Measurements from ENCODE around the gene NRXN3. TPM values are rescaled to one million over a fixed set of nuclear protein-coding genes. Genes with fewer than 3 reads are reported as not detected.

Gene NRXN3
- polyA plus RNA-seq, 1 donor from 2014 or later: 110 TPM

GRCh38 chr14:79571366-79571765 lies 1401.2 kb downstream of the NRXN3 start:
- Histone ChIP-seq H3K27me3 (ENCODE audit: insufficient read depth, low read depth, low read length) (no peaks in the 10 kb centered on the region), H3F3A (ENCODE audit: insufficient read depth, low read length, poor library complexity, severe bottlenecking) (no peaks in the 10 kb centered on the region), H3K4me3 (ENCODE audit: low read length) (no peak overlapping the region), H3K4me2 (ENCODE audit: low read length) (no peak overlapping the region), H4K20me1 (ENCODE audit: insufficient read depth) (no peaks in the 10 kb centered on the region), H3K36me3 (ENCODE audit: insufficient read depth, low read length) (no peaks in the 10 kb centered on the region), H3K27ac (ENCODE audit: low read length) (no peak overlapping the region), H3K9me2 (ENCODE audit: insufficient read depth, low read length) (no peaks in the 10 kb centered on the region), H3K9me3 (ENCODE audit: low read length) (no peaks in the 10 kb centered on the region), H3K79me2 (replicated peaks; ENCODE audit: insufficient read depth, low read length) (peaks cover 4% of the 10 kb centered on the region), H3K9ac (ENCODE audit: low read length) (no peak overlapping the region), H2AFZ (ENCODE audit: low read depth, low read length) (no peak overlapping the region)
- no peak for TF ChIP-seq EP300 (conservative IDR thresholded peaks at IDR 0.05; ENCODE audit: poor library complexity, severe bottlenecking)
- no peak for TF ChIP-seq EZH2 (IDR thresholded peaks at IDR 0.05; ENCODE audit: borderline replicate concordance, insufficient read depth, low read length, poor library complexity, severe bottlenecking)
- TF ChIP-seq MXI1 (conservative IDR thresholded peaks at IDR 0.05; ENCODE audit: poor library complexity, severe bottlenecking): no peak
- TF ChIP-seq SMC3 (conservative IDR thresholded peaks at IDR 0.05; ENCODE audit: poor library complexity): no peak
- no peak for TF ChIP-seq RAD21 (conservative IDR thresholded peaks at IDR 0.05)
- no peak for TF ChIP-seq REST (IDR thresholded peaks at IDR 0.05; ENCODE audit: borderline replicate concordance)
- no peak for TF ChIP-seq TAF1 (IDR thresholded peaks at IDR 0.05; ENCODE audit: low read depth)
- no peak for TF ChIP-seq POLR2AphosphoS5 (IDR thresholded peaks at IDR 0.05)
- TF ChIP-seq CTCF (IDR thresholded peaks at IDR 0.05; ENCODE audit: poor library complexity, severe bottlenecking): no peak

- Histone ChIP-seq H2AFZ (ENCODE audit: low read depth, low read length) (no peak overlapping the region), H3K9ac (ENCODE audit: low read length) (no peak overlapping the region), H3K36me3 (ENCODE audit: insufficient read depth, low read length) (no peaks in the 10 kb centered on the region), H3K79me2 (replicated peaks; ENCODE audit: insufficient read depth, low read length) (peaks cover 4% of the 10 kb centered on the region), H3K27ac (ENCODE audit: low read length) (no peak overlapping the region), H3F3A (ENCODE audit: insufficient read depth, low read length, poor library complexity, severe bottlenecking) (no peaks in the 10 kb centered on the region), H3K4me2 (ENCODE audit: low read length) (no peak overlapping the region), H3K27me3 (ENCODE audit: insufficient read depth, low read depth, low read length) (no peaks in the 10 kb centered on the region), H4K20me1 (ENCODE audit: insufficient read depth) (no peaks in the 10 kb centered on the region), H3K9me2 (ENCODE audit: insufficient read depth, low read length) (no peaks in the 10 kb centered on the region), H3K9me3 (ENCODE audit: low read length) (no peaks in the 10 kb centered on the region), H3K4me3 (ENCODE audit: low read length) (no peak overlapping the region)
- TF ChIP-seq POLR2AphosphoS5 (IDR thresholded peaks at IDR 0.05) (no peak), MXI1 (conservative IDR thresholded peaks at IDR 0.05; ENCODE audit: poor library complexity, severe bottlenecking) (no peak), TAF1 (IDR thresholded peaks at IDR 0.05; ENCODE audit: low read depth) (no peak), SMC3 (conservative IDR thresholded peaks at IDR 0.05; ENCODE audit: poor library complexity) (no peak), RAD21 (conservative IDR thresholded peaks at IDR 0.05) (no peak), CTCF (IDR thresholded peaks at IDR 0.05; ENCODE audit: poor library complexity, severe bottlenecking) (no peak), EZH2 (IDR thresholded peaks at IDR 0.05; ENCODE audit: borderline replicate concordance, insufficient read depth, low read length, poor library complexity, severe bottlenecking) (no peak), EP300 (conservative IDR thresholded peaks at IDR 0.05; ENCODE audit: poor library complexity, severe bottlenecking) (no peak), REST (IDR thresholded peaks at IDR 0.05; ENCODE audit: borderline replicate concordance) (no peak)
Measured at GRCh38 chr14:79573486-79573885, 1403.3 kb downstream of the NRXN3 start.
